ENCODE measurements around the gene KCNQ5. TPM values are rescaled to one million over a fixed set of nuclear protein-coding genes. Genes with fewer than 3 reads are reported as not detected.
A peak's percentile ranks its signal among the peaks of the same experiment; 100 is the strongest.

KCNQ5 gene
- total and polyA plus RNA-seq, 2 of the 8 experiments (the other 6 are each of a cell fraction or from before 2014, with no cell fraction given) = 0.83 to 1.2 TPM

- Histone ChIP-seq H2BK120ac (replicated peaks; ENCODE audit: low read depth, low read length) (no peak overlapping the region), H2BK15ac (ENCODE audit: low read length) (no peak overlapping the region), H2AK5ac (ENCODE audit: low read depth, low read length) (no peak overlapping the region), H3K27me3 (replicated peaks in 1 of 4; ENCODE audit: control insufficient read depth in 3 of 4, extremely low read depth in 1 of 4, insufficient read depth in 3 of 4, low read length in 3 of 4) (no peaks in the 10 kb centered on the region), H3K18ac (ENCODE audit: extremely low read depth, low read length) (no peak overlapping the region), H3K9ac (replicated peaks in 1 of 4; ENCODE audit: extremely low read depth in 1 of 4, low read depth in 3 of 4, low read length in 3 of 4) (no peak overlapping the region), H3K4me2 (ENCODE audit: insufficient read depth in 1 of 2, low read depth in 2 of 2, low read length in 2 of 2) (no peak overlapping the region), H3K14ac (ENCODE audit: insufficient read length) (no peak overlapping the region), H2BK12ac (ENCODE audit: low read depth, low read length) (no peak overlapping the region), H3K4ac (replicated peaks; ENCODE audit: insufficient read length, low read depth, low read length) (no peak overlapping the region), H2BK20ac (ENCODE audit: low read length) (no peak overlapping the region), H4K91ac (replicated peaks; ENCODE audit: insufficient read length, low read length) (no peak overlapping the region), H3K56ac (replicated peaks; ENCODE audit: insufficient read length, low read depth, low read length) (no peak overlapping the region), H3K79me2 (ENCODE audit: control insufficient read depth in 1 of 2, insufficient read depth in 2 of 2, low read length in 2 of 2) (no peaks in the 10 kb centered on the region), H3K23me2 (ENCODE audit: low read depth, low read length) (no peaks in the 10 kb centered on the region), H4K5ac (ENCODE audit: insufficient read length, low read depth, low read length) (no peak overlapping the region), H2AFZ (ENCODE audit: low read length) (no peak overlapping the region), H3K27ac (ENCODE audit: low read depth, low read length) (no peak overlapping the region), H3K4me1 (replicated peaks in 1 of 4; ENCODE audit: control insufficient read depth in 3 of 4, insufficient read depth in 4 of 4, low read length in 3 of 4) (no peaks in the 10 kb centered on the region), H3K79me1 (ENCODE audit: low read depth, low read length) (no peaks in the 10 kb centered on the region), H3K36me3 (ENCODE audit: control insufficient read depth in 2 of 4, insufficient read depth in 4 of 4, low read length in 3 of 4) (no peaks in the 10 kb centered on the region), H4K8ac (ENCODE audit: extremely low read depth, insufficient read depth, low read length) (no peak overlapping the region), H4K20me1 (replicated peaks in 1 of 2; ENCODE audit: control insufficient read depth in 1 of 2, insufficient read depth in 2 of 2, low read length in 2 of 2) (no peaks in the 10 kb centered on the region), H3K23ac (ENCODE audit: insufficient read length) (no peak overlapping the region), H3K9me3 (ENCODE audit: insufficient read depth in 2 of 2, low read depth in 1 of 2, low read length in 1 of 2) (no peaks in the 10 kb centered on the region), H3K4me3 (ENCODE audit: extremely low read depth in 1 of 4, insufficient read depth in 2 of 4, low read depth in 3 of 4, low read length in 4 of 4) (no peak overlapping the region), H2BK5ac (ENCODE audit: low read depth, low read length) (no peak overlapping the region)
- 73% methylated on average over 6 of the region's 6 CpGs; no CpG with 5 or more reads in 1 of the 2 experiments for WGBS, 2 experiments (ENCODE audit: extremely low coverage in 1 of 2, insufficient coverage in 1 of 2, insufficient read length in 1 of 2, insufficient replicate concordance in 2 of 2, low coverage in 1 of 2, low lambda C conversion rate in 2 of 2, missing lambda C conversion rate in 1 of 2)
- ChIA-PET POLR2A (ENCODE audit: partially characterized antibody) (interaction anchor here (1.4 kb wide), 1 partner anchor 168 kb away, joined by 4 read pairs; no protein-coding TSS in a partner anchor), CTCF (ENCODE audit: partially characterized antibody) (interaction anchor here (0.5 to 4.8 kb wide), 29 partner anchors 9 to 745 kb away, joined by 3 to 158 read pairs (median 4); no protein-coding TSS in a partner anchor)
- TF ChIP-seq CTCF (IDR thresholded peaks at IDR 0.05; ENCODE audit: control extremely low read depth in 1 of 3, insufficient read depth in 1 of 3, low read depth in 1 of 3, low read length in 3 of 3) (peak in 2 of 3 experiments; percentile 62 to 83; a peak in 3 of 4 replicates), ZNF274 (IDR thresholded peaks at IDR 0.05; ENCODE audit: borderline replicate concordance, extremely low read depth, low read length) (no peak), CTBP2 (IDR thresholded peaks at IDR 0.05; ENCODE audit: borderline replicate concordance, insufficient read depth, insufficient read length, low read length) (no peak), RXRA (IDR thresholded peaks at IDR 0.05; ENCODE audit: insufficient read depth, low read depth, low read length) (no peak), SRF (IDR thresholded peaks at IDR 0.05; ENCODE audit: low read depth, low read length) (no peak), CREB1 (IDR thresholded peaks at IDR 0.05) (no peak), CEBPB (IDR thresholded peaks at IDR 0.05; ENCODE audit: low read depth, low read length) (peak; percentile 69; the same call in 1 of the 2 replicates), KDM5A (IDR thresholded peaks at IDR 0.05; ENCODE audit: low read length) (no peak), KDM1A (IDR thresholded peaks at IDR 0.05; ENCODE audit: borderline replicate concordance, low read length) (no peak), RAD21 (IDR thresholded peaks at IDR 0.05 in 1 of 2, conservative IDR thresholded peaks at IDR 0.05 in 1 of 2; ENCODE audit: low read depth in 2 of 2, low read length in 2 of 2) (peak; percentile 90 to 92)
- DNase-seq (ENCODE audit: low read depth in 1 of 2, low spot score in 2 of 2) (peak in 1 of 2 experiments; percentile 9), FAIRE-seq (no peak)
These were observed 41.5 kb upstream of the KCNQ5 start for GRCh38 chr6:72580281-72580940.

All from H1 (cell line).